Activated CD4-positive, alpha-beta T cell treated with anti-CD3 and anti-CD28 coated beads, Interleukin-2, amount 10 ng/mL, durations not matched to agents 24 days and 14 days (primary cell): ENCODE data around the gene LIM2. TPM values are rescaled to one million over a fixed set of nuclear protein-coding genes. Genes with fewer than 3 reads are reported as not detected.

ENCODE experiments used
- DNase-seq: peaks from one replicate; pipeline ENCODE4 v3.0.0; 2022
- H3K27ac Mint-ChIP-seq: one replicate; pipeline ENCODE4 v1.8.0; 2022; ENCODE audit warnings: mild to moderate bottlenecking, mixed read lengths
- H3K27me3 Mint-ChIP-seq: one replicate; pipeline ENCODE4 v1.8.0; 2022; ENCODE audit warnings: mixed read lengths
- H3K36me3 Mint-ChIP-seq: one replicate; pipeline ENCODE4 v1.8.0; 2022; ENCODE audit warnings: low read depth, mild to moderate bottlenecking, mixed read lengths
- H3K4me1 Mint-ChIP-seq: one replicate; pipeline ENCODE4 v1.8.0; 2021; ENCODE audit warnings: mixed read lengths
- H3K4me3 Mint-ChIP-seq: one replicate; pipeline ENCODE4 v1.8.0; 2022; ENCODE audit warnings: mild to moderate bottlenecking, moderate library complexity, mixed read lengths
- H3K9me3 Mint-ChIP-seq: one replicate; pipeline ENCODE4 v1.8.0; 2021; ENCODE audit warnings: mixed read lengths
- intact Hi-C: fragments of 100-400 bp; cut with micrococcal nuclease; formaldehyde crosslinking; loops from one replicate; pipeline ENCODE4 v1.15.1; 2023
- total RNA-seq: library from RNA; stranded (reverse); gene quantifications from 2 replicates; pipeline ENCODE4 v1.2.3, GENCODE V29; 2022

Gene LIM2
- total RNA-seq, 1 donor from 2014 or later = not detected

GRCh38 chr19:51337141-51337860 is 50.5 kb downstream of the LIM2 start:
- Mint-ChIP-seq H3K27ac (no peak overlapping the region), H3K36me3 (peaks cover 2% of the 10 kb centered on the region), H3K27me3 (peaks cover 6% of the 10 kb centered on the region), H3K4me1 (peaks cover 18% of the 10 kb centered on the region), H3K9me3 (no peaks in the 10 kb centered on the region), H3K4me3 (no peak overlapping the region)
- intact Hi-C loops = no loop called here
- no peak for DNase-seq

GRCh38 chr19:51333836-51334460 is 53.8 kb downstream of the LIM2 start:
- Mint-ChIP-seq H3K9me3 (peaks cover 4% of the 10 kb centered on the region), H3K36me3 (peaks cover 7% of the 10 kb centered on the region), H3K27me3 (no peaks in the 10 kb centered on the region), H3K4me3 (no peak overlapping the region), H3K27ac (no peak overlapping the region), H3K4me1 (peaks cover 6% of the 10 kb centered on the region)
- no peak for DNase-seq
- intact Hi-C loops = no loop called here

- intact Hi-C loops = no loop called here
- Mint-ChIP-seq H3K4me1 (peaks cover 7% of the 10 kb centered on the region), H3K9me3 (peaks cover 4% of the 10 kb centered on the region), H3K4me3 (no peak overlapping the region), H3K27me3 (peaks cover 10% of the 10 kb centered on the region), H3K36me3 (peaks cover 7% of the 10 kb centered on the region), H3K27ac (no peak overlapping the region)
- DNase-seq = no peak
Observed at GRCh38 chr19:51331716-51332115, 56.1 kb downstream of the LIM2 start.

- no peak for DNase-seq
- Mint-ChIP-seq H3K9me3 (peaks cover 4% of the 10 kb centered on the region), H3K4me1 (peaks cover 9% of the 10 kb centered on the region), H3K27me3 (peaks cover 15% of the 10 kb centered on the region), H3K36me3 (peaks cover 7% of the 10 kb centered on the region), H3K4me3 (no peak overlapping the region), H3K27ac (no peak overlapping the region)
- intact Hi-C loops = no loop called here
Observed at GRCh38 chr19:51331193-51331592, 56.6 kb downstream of the LIM2 start.

- intact Hi-C loops = no loop called here
- Mint-ChIP-seq H3K27me3 (peaks cover 23% of the 10 kb centered on the region), H3K4me1 (peaks cover 15% of the 10 kb centered on the region), H3K27ac (no peak overlapping the region), H3K4me3 (no peak overlapping the region), H3K9me3 (peaks cover 4% of the 10 kb centered on the region), H3K36me3 (peaks cover 7% of the 10 kb centered on the region)
- DNase-seq = no peak
Observed at GRCh38 chr19:51330366-51330765, 57.4 kb downstream of the LIM2 start.

Other genes with a start within 250 kb of the LIM2 start
- not detected in 2 replicates for gene SIGLEC7, start 245.7 kb downstream of the LIM2 start, total RNA-seq
- 6.5 and 8.7 TPM in 2 replicates for gene CD33, start 162.9 kb downstream of the LIM2 start, total RNA-seq
- not detected in 2 replicates for gene SIGLECL1, start 136.9 kb downstream of the LIM2 start, total RNA-seq
- 1.2 and 1.8 TPM in 2 replicates for gene IGLON5, start 76.3 kb downstream of the LIM2 start, total RNA-seq
- gene VSIG10L, start 45.8 kb downstream of the LIM2 start, total RNA-seq = 7.1 and 7.2 TPM in 2 replicates
- 194 and 199 TPM in 2 replicates for gene ETFB, start 21.6 kb downstream of the LIM2 start, total RNA-seq
- gene CLDND2, start 19.0 kb downstream of the LIM2 start, total RNA-seq = 18.7 and 19.6 TPM in 2 replicates
- gene NKG7, start 15.3 kb downstream of the LIM2 start, total RNA-seq = 363 and 379 TPM in 2 replicates
- gene C19orf84, start 2.6 kb upstream of the LIM2 start, total RNA-seq = 0.16 and 0.24 TPM in 2 replicates
- 2.3 and 3.5 TPM in 2 replicates for gene SIGLEC10, start 29.7 kb upstream of the LIM2 start, total RNA-seq
- gene SIGLEC8, start 70.5 kb upstream of the LIM2 start, total RNA-seq = 0.09 and 0.16 TPM in 2 replicates
- not detected in 2 replicates for gene CEACAM18, start 90.6 kb upstream of the LIM2 start, total RNA-seq
- gene SIGLEC12, start 113.8 kb upstream of the LIM2 start, total RNA-seq = 0.98 and 1.5 TPM in 2 replicates
- gene SIGLEC6, start 143.7 kb upstream of the LIM2 start, total RNA-seq = 0.91 and 0.95 TPM in 2 replicates
- gene ZNF175, start 183.3 kb upstream of the LIM2 start, total RNA-seq = 8.5 and 10.2 TPM in 2 replicates
- not detected in 2 replicates for gene SIGLEC5, start 242.4 kb upstream of the LIM2 start, total RNA-seq